H1 (cell line): ENCODE results near the gene CSGALNACT2. TPM values are rescaled to one million over a fixed set of nuclear protein-coding genes. Genes with fewer than 3 reads are reported as not detected.

Source experiments
- CTCF ChIA-PET: fragments of 300-600 bp; sonication (Branson Sonifier 250); formaldehyde crosslinking; loops from one replicate; lab custom pipeline; 2021; ENCODE audit not compliant: partially characterized antibody; lab: Charles Lee
- POLR2A ChIA-PET: fragments of 300-600 bp; sonication (Branson Sonifier 250); formaldehyde crosslinking; loops from one replicate; lab custom pipeline; 2021; ENCODE audit warnings: inconsistent platforms; ENCODE audit not compliant: partially characterized antibody; lab: Charles Lee
- DNase-seq, 2 experiments: peaks; one replicate each; pipeline versions ENCODE4 v3.0.0 to v3.0.0-alpha.2; 2010 to 2022; ENCODE audit warnings: low spot score in 2 of 2, low read depth in 1 of 2, mixed read lengths in 1 of 2
- FAIRE-seq: peaks from 2 replicates; lab custom pipeline; 2011; peaks lifted over from hg19 to GRCh38; lab: Jason Lieb, UNC
- H2AFZ ChIP-seq: 2 replicates; pipeline ENCODE4 v1.8.1; 2012; ENCODE audit warnings: low read length, inconsistent platforms
- H2AK5ac ChIP-seq: 2 replicates; pipeline ENCODE4 v1.6.1; 2013; ENCODE audit warnings: low read depth, low read length
- H2BK120ac ChIP-seq: replicated peaks from 2 replicates; pipeline ENCODE3; 2013; ENCODE audit warnings: low read depth, low read length, inconsistent platforms
- H2BK12ac ChIP-seq: 2 replicates; pipeline ENCODE4 v1.6.1; 2013; ENCODE audit warnings: low read depth, low read length
- H2BK15ac ChIP-seq: 2 replicates; pipeline ENCODE4 v1.6.1; 2013; ENCODE audit warnings: low read length
- H2BK20ac ChIP-seq: 2 replicates; pipeline ENCODE4 v1.6.1; 2013; ENCODE audit warnings: low read length
- H2BK5ac ChIP-seq: 2 replicates; pipeline ENCODE4 v1.6.1; 2013; ENCODE audit warnings: low read depth, low read length
- H3K14ac ChIP-seq: 2 replicates; pipeline ENCODE4 v1.6.1; 2013; ENCODE audit warnings: inconsistent platforms; ENCODE audit not compliant: insufficient read length
- H3K18ac ChIP-seq: 2 replicates; pipeline ENCODE4 v1.6.1; 2013; ENCODE audit warnings: low read length; ENCODE audit errors: extremely low read depth
- H3K23ac ChIP-seq: 2 replicates; pipeline ENCODE4 v1.6.1; 2013; ENCODE audit warnings: inconsistent platforms; ENCODE audit not compliant: insufficient read length
- H3K23me2 ChIP-seq: 2 replicates; pipeline ENCODE4 v1.6.1; 2013; ENCODE audit warnings: low read depth, low read length
- H3K27ac ChIP-seq: 2 replicates; pipeline ENCODE4 v1.6.1; 2011; ENCODE audit warnings: low read depth, low read length, inconsistent platforms
- H3K27me3 ChIP-seq, 4 experiments: replicated peaks in 1 of 4; 1 replicate in 1 of 4; 2 replicates in 3 of 4; pipeline versions ENCODE4 v1.6.1 to v1.8.1; 2011 to 2013; ENCODE audit warnings: low read length in 3 of 4, mild to moderate bottlenecking in 3 of 4, inconsistent platforms in 2 of 4, mixed read lengths in 2 of 4, moderate library complexity in 1 of 4; ENCODE audit not compliant: control insufficient read depth in 3 of 4, insufficient read depth in 3 of 4; ENCODE audit errors: extremely low read depth in 1 of 4
- H3K36me3 ChIP-seq, 4 experiments: 2 replicates each; pipeline versions ENCODE4 v1.6.1 to v1.8.1; 2011 to 2013; ENCODE audit warnings: mild to moderate bottlenecking in 4 of 4, low read length in 3 of 4, moderate library complexity in 2 of 4, control low read depth in 1 of 4, inconsistent platforms in 1 of 4; ENCODE audit not compliant: insufficient read depth in 4 of 4, control insufficient read depth in 2 of 4
- H3K4ac ChIP-seq: replicated peaks from 2 replicates; pipeline ENCODE3; 2013; ENCODE audit warnings: low read length, low read depth, mixed read lengths, inconsistent platforms; ENCODE audit not compliant: insufficient read length
- H3K4me1 ChIP-seq, 4 experiments: replicated peaks in 1 of 4; 1 replicate in 1 of 4; 2 replicates in 3 of 4; pipeline versions ENCODE4 v1.6.1 to v1.8.1; 2011 to 2013; ENCODE audit warnings: low read length in 3 of 4, inconsistent platforms in 2 of 4, mixed read lengths in 1 of 4; ENCODE audit not compliant: insufficient read depth in 4 of 4, control insufficient read depth in 3 of 4
- H3K4me2 ChIP-seq, 2 experiments: 2 replicates each; pipeline versions ENCODE4 v1.6.1 to v1.8.1; 2011 to 2013; ENCODE audit warnings: low read depth in 2 of 2, low read length in 2 of 2, control low read depth in 1 of 2, inconsistent platforms in 1 of 2, mild to moderate bottlenecking in 1 of 2; ENCODE audit not compliant: insufficient read depth in 1 of 2
- H3K4me3 ChIP-seq, 4 experiments: fragments of 200-600, 300-600 bp in 1 of 4; sonication (generic), shearing (Covaris generic), sonication (Bioruptor Twin) in 1 of 4; 2 replicates each; pipeline versions ENCODE4 v1.5.1 to v1.8.1; 2011 to 2016; ENCODE audit warnings: low read length in 4 of 4, low read depth in 3 of 4, control low read depth in 2 of 4, inconsistent platforms in 2 of 4, mild to moderate bottlenecking in 2 of 4, mixed read lengths in 1 of 4, moderate library complexity in 1 of 4; ENCODE audit not compliant: insufficient read depth in 2 of 4; ENCODE audit errors: extremely low read depth in 1 of 4
- H3K56ac ChIP-seq: replicated peaks from 2 replicates; pipeline ENCODE3; 2013; ENCODE audit warnings: low read depth, mild to moderate bottlenecking, mixed read lengths, low read length, inconsistent platforms; ENCODE audit not compliant: insufficient read length
- H3K79me1 ChIP-seq: 2 replicates; pipeline ENCODE4 v1.6.1; 2013; ENCODE audit warnings: low read depth, low read length, control low read depth
- H3K79me2 ChIP-seq, 2 experiments: 2 replicates each; pipeline versions ENCODE4 v1.6.1 to v1.8.1; 2012 to 2013; ENCODE audit warnings: low read length in 2 of 2, mild to moderate bottlenecking in 2 of 2, inconsistent platforms in 1 of 2; ENCODE audit not compliant: insufficient read depth in 2 of 2, control insufficient read depth in 1 of 2
- H3K9ac ChIP-seq, 4 experiments: replicated peaks in 1 of 4; 1 replicate in 1 of 4; 2 replicates in 3 of 4; pipeline versions ENCODE4 v1.6.1 to v1.8.1; 2011 to 2013; ENCODE audit warnings: low read depth in 3 of 4, low read length in 3 of 4, control low read depth in 2 of 4, mild to moderate bottlenecking in 2 of 4, moderate library complexity in 2 of 4, inconsistent platforms in 1 of 4; ENCODE audit errors: extremely low read depth in 1 of 4
- H3K9me3 ChIP-seq, 2 experiments: 2 replicates each; pipeline versions ENCODE4 v1.6.1 to v1.8.1; 2012 to 2013; ENCODE audit warnings: mild to moderate bottlenecking in 2 of 2, moderate library complexity in 2 of 2, control low read depth in 1 of 2, inconsistent platforms in 1 of 2, low read depth in 1 of 2, low read length in 1 of 2, mixed read lengths in 1 of 2; ENCODE audit not compliant: insufficient read depth in 2 of 2
- H4K20me1 ChIP-seq, 2 experiments: replicated peaks in 1 of 2; 2 replicates each; pipeline versions ENCODE3 to v1.8.1; 2011 to 2013; ENCODE audit warnings: inconsistent platforms in 2 of 2, low read length in 2 of 2, mild to moderate bottlenecking in 1 of 2; ENCODE audit not compliant: insufficient read depth in 2 of 2, control insufficient read depth in 1 of 2
- H4K5ac ChIP-seq: 2 replicates; pipeline ENCODE4 v1.6.1; 2013; ENCODE audit warnings: low read length, low read depth, mixed read lengths, inconsistent platforms; ENCODE audit not compliant: insufficient read length
- H4K8ac ChIP-seq: 2 replicates; pipeline ENCODE4 v1.8.0; 2013; ENCODE audit warnings: mild to moderate bottlenecking, moderate library complexity, low read length, inconsistent platforms; ENCODE audit not compliant: insufficient read depth; ENCODE audit errors: extremely low read depth
- H4K91ac ChIP-seq: replicated peaks from 2 replicates; pipeline ENCODE3; 2013; ENCODE audit warnings: low read length, mixed read lengths, inconsistent platforms; ENCODE audit not compliant: insufficient read length
- BACH1 ChIP-seq: IDR thresholded peaks from 2 replicates; pipeline ENCODE4 v1.6.1; 2012; ENCODE audit warnings: low read length, improper control_type of control experiment
- GABPA ChIP-seq: IDR thresholded peaks from 2 replicates; pipeline ENCODE4 v1.6.1; 2011; ENCODE audit warnings: mild to moderate bottlenecking, low read length, moderate library complexity, borderline replicate concordance; ENCODE audit not compliant: insufficient read depth
- RFX5 ChIP-seq: IDR thresholded peaks from 2 replicates; pipeline ENCODE4 v1.6.1; 2011; ENCODE audit warnings: low read depth, low read length, improper control_type of control experiment, borderline replicate concordance
- SP1 ChIP-seq: IDR thresholded peaks from 2 replicates; pipeline ENCODE4 v1.6.1; 2011; ENCODE audit warnings: low read depth, low read length
- WGBS, 2 experiments: shearing (Covaris generic) in 1 of 2; methylation state at CpG; one replicate each; pipeline versions ENCODE4 v1.1.6 to v1.1.7; 2013 to 2015; ENCODE audit warnings: low lambda C conversion rate in 2 of 2, mixed read lengths in 2 of 2, inconsistent platforms in 1 of 2, low coverage in 1 of 2, missing lambda C conversion rate in 1 of 2; ENCODE audit not compliant: insufficient replicate concordance in 2 of 2, insufficient coverage in 1 of 2, insufficient read length in 1 of 2; ENCODE audit errors: extremely low coverage in 1 of 2, missing lambda C conversion rate in 1 of 2; 5-methylcytosine and 5-hydroxymethylcytosine counted together
- polyA plus RNA-seq, 7 experiments: library from polyadenylated mRNA; depleted of rRNA in 3 of 7; stranded (reverse) in 5 of 7; unstranded in 2 of 7; fragments of >200 nt in 5 of 7; fragments of 200-250 nt in 2 of 7; gene quantifications; 1 replicate in 5 of 7; 2 replicates in 1 of 7; 4 replicates in 1 of 7; pipeline versions ENCODE4 v1.2.1 to v1.2.3, GENCODE V29; 2011 to 2013; ENCODE audit warnings: missing spikeins in 2 of 7, mixed read lengths in 2 of 7
- total RNA-seq: library from RNA; stranded (reverse); fragmentation: NEBNext Ultra II Directional; extraction: Animal tissue kit (Norgen Biotek cat#: 25700); gene quantifications from 2 replicates; pipeline ENCODE4 v1.2.1, GENCODE V29; 2021

The CSGALNACT2 gene
- total and polyA plus RNA-seq, 2 of the 8 experiments (the other 6 are each of a cell fraction or from before 2014, with no cell fraction given), result 2.6 to 5.3 TPM

GRCh38 chr10:43120116-43120928 lies 17.9 kb upstream of the CSGALNACT2 start:
- Histone ChIP-seq H3K23me2 (no peaks in the 10 kb centered on the region), H3K4me2 (no peak overlapping the region), H2AFZ (no peak overlapping the region), H3K27ac (no peak overlapping the region), H4K5ac (no peak overlapping the region), H2AK5ac (no peak overlapping the region), H4K20me1 (peaks cover 0 to 3% of the 10 kb centered on the region in 2 experiments), H4K91ac (no peak overlapping the region), H3K79me2 (no peaks in the 10 kb centered on the region), H3K36me3 (no peaks in the 10 kb centered on the region), H2BK120ac (no peak overlapping the region), H3K18ac (no peak overlapping the region), H4K8ac (no peak overlapping the region), H2BK15ac (no peak overlapping the region), H3K27me3 (no peaks in the 10 kb centered on the region), H3K9ac (no peak overlapping the region), H2BK20ac (no peak overlapping the region), H3K4me3 (no peak overlapping the region), H3K9me3 (no peaks in the 10 kb centered on the region), H2BK5ac (no peak overlapping the region), H3K4me1 (no peaks in the 10 kb centered on the region), H3K14ac (no peak overlapping the region), H3K79me1 (no peaks in the 10 kb centered on the region), H2BK12ac (no peak overlapping the region), H3K4ac (no peak overlapping the region), H3K56ac (no peak overlapping the region), H3K23ac (no peak overlapping the region)
- 91% methylated on average over 19 of the region's 19 CpGs; no CpG with 5 or more reads in 1 of the 2 experiments for WGBS, 2 experiments
- ChIA-PET POLR2A (no interaction called here), CTCF (interaction anchor here (0.6 to 1.4 kb wide), 5 partner anchors 7 to 163 kb away, joined by 3 to 8 read pairs (median 4); no protein-coding TSS in a partner anchor)
- DNase-seq (no peak), FAIRE-seq (no peak)
- TF ChIP-seq BACH1, result no peak
- no peak for TF ChIP-seq SP1
- TF ChIP-seq GABPA, result no peak
- TF ChIP-seq RFX5, result no peak
